HG03280 (cell line): Measurements from ENCODE around the gene SHMT2.
"Not testable (repeated sequence)": the region's sequence is repeated elsewhere in the genome, so short reads cannot be mapped to it uniquely, and the experiment has no call there.

Experiments used
- ATAC-seq: cut with Tn5 transposase; IDR thresholded peaks from one replicate; pipeline ENCODE4 v1.9.1; 2021; ENCODE audit warnings: mild to moderate bottlenecking, moderate library complexity; ENCODE audit not compliant: unreplicated experiment

SHMT2 gene

GRCh38 chr12:57261428-57261865 is 31.9 kb downstream of the SHMT2 start:
- no peak for ATAC-seq

DNA sequence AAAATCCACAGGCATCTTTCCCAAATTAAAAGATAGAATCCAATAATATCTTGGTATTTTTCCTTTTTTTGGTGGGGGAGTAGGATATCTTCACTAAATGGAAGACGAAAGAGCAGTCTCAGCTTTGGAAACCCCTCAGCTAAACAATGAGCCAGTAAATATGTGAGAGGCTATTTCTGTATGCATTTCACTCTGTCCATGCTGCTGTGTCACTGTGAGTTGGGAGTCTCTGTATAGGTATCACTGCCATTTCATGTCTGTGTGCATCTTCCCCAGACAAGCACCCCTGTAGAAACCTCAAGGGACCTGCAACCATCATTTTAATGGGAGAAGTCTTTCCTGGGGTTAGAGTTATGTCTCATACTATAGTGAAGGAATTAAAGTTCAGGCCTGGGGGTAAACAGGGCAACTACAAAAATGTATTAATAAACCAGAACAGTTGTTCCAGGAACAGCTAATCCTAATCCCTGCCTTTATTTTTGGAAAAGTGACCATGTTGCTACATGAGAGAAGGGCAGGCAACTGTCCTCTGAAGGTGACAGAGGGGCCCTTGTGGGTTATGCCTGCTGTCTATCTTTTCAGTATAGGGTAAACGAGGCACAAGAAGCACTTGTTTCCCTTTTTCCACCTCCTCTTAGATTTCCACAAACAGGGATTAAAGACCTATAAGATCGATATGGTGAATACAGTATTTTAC is 32.8 kb downstream of the SHMT2 start:
- ATAC-seq, result no peak

DNA sequence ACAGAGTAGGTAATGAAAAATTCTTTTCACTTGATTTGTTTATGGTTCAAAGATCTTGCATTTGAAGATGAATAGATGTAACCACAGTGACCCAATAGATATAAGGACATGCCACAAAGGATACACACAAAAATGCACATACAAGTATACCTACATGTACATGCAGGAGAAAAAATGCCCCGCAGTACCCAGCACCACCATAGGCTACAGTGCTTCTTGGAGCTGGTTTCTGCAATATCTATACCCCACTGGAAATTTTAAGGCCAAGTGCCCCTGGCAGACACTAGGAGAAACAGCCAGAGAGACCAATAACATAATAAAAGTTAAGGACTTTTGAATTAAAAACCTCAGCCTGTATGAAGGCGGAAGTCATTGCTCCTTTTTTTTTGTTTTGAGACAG is 33.6 kb downstream of the SHMT2 start:
- no peak for ATAC-seq

DNA sequence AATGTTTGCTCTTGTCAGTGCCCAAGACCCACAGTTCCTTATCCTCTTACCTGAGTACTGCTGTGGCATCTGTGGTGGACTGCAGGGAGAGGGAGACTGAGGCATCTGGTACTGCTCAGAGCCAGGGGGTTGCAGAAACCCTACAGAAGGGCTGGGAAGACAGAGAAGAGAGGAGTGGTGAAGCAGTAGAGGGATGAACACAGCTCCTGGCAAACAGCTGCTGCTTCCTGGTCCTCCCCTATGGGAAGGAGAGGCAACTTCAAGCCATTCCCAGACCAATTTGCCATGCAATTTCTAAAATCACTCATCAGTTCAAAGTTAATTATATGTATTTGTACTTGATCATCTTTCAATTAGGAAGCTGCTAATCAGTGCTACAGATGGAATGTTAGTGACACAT is 37.2 kb downstream of the SHMT2 start:
- ATAC-seq, result no peak

GRCh38 chr12:57268264-57268663 is 38.8 kb downstream of the SHMT2 start:
- ATAC-seq, result no peak

DNA sequence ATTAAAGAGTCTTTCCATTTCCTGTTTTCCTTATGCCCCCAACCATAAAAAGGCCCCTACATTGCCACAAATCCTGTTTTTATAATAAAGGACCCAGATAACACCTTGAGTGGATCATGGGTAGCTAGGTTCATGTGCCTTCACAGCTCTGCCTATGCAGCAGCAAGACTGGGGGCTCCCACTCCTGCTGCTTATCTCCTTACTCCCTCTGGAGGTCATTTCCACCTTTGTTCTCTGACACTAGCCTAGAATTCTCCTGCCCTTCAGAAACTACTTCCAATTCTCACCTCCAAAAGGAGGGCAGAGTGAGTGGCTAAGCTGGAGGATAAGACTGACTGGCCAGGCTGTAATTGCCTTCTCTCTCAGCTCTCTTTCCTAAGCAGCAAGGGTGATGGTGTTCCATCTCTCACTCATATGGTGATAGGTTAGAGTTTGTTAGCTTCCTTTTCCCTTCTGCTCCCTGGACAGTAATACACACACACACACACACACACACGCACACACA is 41.5 kb downstream of the SHMT2 start:
- ATAC-seq, result no peak

- no peak for ATAC-seq
These were observed 43.0 kb downstream of the SHMT2 start for GRCh38 chr12:57272337-57273151.

- no peak for ATAC-seq
These were observed 44.0 kb downstream of the SHMT2 start for GRCh38 chr12:57273516-57273915.

DNA sequence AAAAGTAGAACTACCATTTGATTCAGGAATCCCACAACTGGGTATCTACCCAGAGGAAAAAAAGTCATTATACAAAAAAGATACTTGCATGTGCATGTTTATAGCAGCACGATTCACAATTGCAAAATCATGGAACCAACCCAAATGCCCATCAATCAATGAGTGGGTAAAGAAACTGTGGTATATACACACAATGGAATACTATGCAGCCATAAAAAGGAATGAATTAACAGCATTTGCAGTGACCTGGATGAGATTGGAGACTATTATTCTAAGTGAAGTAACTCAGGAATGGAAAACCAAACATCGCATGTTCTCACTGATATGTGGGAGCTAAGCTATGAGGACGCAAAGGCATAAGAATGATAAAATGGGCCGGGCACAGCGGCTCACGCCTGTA is 46.7 kb downstream of the SHMT2 start:
- ATAC-seq, result not testable (repeated sequence)

GRCh38 chr12:57276935-57277563 is 47.5 kb downstream of the SHMT2 start:
- ATAC-seq, result no peak

- no peak for ATAC-seq
These were observed 49.2 kb downstream of the SHMT2 start for GRCh38 chr12:57278465-57279381.

DNA sequence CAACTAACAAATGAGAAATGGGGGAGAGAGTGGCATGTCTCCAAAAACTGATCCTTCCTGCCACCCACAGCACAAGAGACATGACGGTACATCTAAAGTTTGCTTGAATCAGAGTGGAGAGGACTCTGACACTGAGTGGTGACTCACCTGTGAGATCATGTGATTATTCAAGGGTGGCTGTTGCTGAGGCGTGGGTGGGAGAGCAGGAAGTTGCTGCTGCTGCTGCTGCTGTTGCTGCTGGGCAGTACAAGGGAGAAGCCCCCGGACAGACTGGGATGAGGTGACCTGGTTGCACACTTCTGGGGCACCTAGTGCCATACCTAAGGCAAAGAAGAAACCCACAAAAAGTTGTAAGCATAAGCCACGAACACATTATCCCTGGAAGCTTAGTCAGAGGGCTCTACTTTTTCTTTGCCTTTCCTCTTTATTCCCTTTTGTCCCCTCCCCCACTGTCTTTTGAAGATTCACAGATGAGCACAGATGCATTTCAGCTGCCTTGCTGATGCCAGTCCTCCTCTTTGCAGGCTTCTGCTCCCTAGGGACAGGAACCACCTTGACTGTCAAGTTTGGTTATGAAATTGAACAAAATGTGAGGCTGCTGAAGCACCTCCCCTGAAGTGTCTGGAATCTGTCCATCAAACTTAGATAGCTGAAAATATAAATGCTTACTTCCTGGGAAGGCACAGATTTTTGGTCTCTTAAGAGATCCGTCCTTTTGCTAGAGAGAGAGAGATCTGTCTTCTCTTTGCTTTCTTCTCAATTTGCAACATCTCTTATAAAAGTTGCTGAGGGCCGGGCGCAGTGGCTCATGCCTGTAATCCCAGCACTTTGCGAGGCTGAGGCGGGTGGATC is 50.9 kb downstream of the SHMT2 start:
- ATAC-seq, result peak; percentile 97

DNA sequence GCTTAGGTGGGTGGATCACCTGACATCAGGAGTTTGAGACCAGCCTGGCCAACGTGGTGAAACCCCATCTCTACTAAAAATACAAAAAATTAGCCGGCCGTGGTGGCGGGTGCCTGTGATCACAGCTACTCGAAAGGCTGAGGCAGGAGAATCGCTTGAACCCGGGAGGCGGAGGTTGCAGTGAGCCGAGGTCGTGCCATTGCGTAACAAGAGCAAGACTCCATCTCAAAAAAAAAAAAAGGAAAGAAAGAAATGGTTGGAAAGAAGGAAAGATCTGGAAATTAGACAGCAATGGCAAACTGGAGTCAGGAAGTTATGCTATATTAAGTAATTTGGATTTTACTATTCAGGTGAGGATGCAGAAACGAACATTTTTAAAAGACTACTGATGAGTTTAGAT is 52.6 kb downstream of the SHMT2 start:
- ATAC-seq, result not testable (repeated sequence)
